GM13976 (cell line): ENCODE measurements around the gene TMEM217.

ENCODE experiments used
- DNase-seq: peaks from one replicate; pipeline ENCODE4 v3.0.0; 2012; ENCODE audit warnings: low spot score
- in situ Hi-C: fragments of 300-500 bp; cut with MboI; formaldehyde crosslinking; loops from one replicate; pipeline ENCODE4 v1.12.0; 2022; ENCODE audit warnings: low sequenced_read_pairs, mixed read lengths, inconsistent platforms; ENCODE audit not compliant: unreplicated experiment
- TF ChIP-seq, protein P1 (sequence below): IDR thresholded peaks from 2 replicates; pipeline ENCODE4 v1.5.1; 2012; ENCODE audit warnings: borderline replicate concordance, mild to moderate bottlenecking; ENCODE audit not compliant: insufficient read depth; ENCODE audit errors: extremely low read depth, missing control alignments, control extremely low read depth

Gene TMEM217

DNA sequence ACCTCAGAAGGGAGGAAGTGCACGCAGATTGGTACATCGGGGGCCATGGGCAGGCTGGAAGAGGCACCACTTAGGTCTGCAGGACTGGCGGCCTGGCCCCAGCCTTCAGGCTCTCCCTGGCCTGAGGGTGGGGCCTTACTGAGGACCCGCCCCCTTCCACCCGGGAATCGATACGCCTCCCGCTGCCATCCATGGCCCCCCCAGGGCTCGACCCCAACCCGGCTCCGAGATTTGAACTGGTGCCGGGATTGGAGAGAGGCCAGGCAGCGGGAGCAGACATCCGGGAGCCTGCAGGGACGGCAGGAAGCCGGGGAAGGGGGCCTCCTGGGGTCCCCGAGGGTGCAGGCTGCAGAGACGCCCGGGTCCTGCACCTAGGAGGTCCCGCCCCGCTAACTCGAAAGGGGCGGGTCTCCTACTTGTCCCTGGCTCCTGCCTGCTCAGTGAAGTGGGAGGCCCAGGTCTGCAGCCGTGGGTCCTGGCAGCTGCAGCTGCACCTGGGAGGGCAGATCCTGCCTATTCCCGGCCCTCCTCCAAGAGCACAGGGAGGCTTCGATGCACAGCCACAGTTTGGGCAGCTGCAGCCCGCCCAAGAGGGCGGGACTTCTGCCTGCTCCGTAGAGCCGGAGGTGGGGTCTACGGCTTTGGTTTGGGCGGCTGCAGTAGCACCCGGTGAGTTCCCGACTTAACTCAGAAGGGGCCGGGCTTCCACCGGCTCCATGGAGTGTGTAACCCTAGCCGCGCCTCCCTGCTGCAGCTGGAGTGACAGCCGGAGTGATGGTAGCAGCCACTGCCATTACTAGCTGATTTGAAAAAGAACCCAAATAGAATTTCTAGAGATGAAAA lies 35.6 kb downstream of the TMEM217 start:
- in situ Hi-C loops, result loop anchor here (25.0 kb wide), 1 partner anchor 460 kb away; no protein-coding TSS in a partner anchor
- TF ChIP-seq, protein P1, sequence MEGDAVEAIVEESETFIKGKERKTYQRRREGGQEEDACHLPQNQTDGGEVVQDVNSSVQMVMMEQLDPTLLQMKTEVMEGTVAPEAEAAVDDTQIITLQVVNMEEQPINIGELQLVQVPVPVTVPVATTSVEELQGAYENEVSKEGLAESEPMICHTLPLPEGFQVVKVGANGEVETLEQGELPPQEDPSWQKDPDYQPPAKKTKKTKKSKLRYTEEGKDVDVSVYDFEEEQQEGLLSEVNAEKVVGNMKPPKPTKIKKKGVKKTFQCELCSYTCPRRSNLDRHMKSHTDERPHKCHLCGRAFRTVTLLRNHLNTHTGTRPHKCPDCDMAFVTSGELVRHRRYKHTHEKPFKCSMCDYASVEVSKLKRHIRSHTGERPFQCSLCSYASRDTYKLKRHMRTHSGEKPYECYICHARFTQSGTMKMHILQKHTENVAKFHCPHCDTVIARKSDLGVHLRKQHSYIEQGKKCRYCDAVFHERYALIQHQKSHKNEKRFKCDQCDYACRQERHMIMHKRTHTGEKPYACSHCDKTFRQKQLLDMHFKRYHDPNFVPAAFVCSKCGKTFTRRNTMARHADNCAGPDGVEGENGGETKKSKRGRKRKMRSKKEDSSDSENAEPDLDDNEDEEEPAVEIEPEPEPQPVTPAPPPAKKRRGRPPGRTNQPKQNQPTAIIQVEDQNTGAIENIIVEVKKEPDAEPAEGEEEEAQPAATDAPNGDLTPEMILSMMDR, result no peak
- DNase-seq, result peak; percentile 91

DNA sequence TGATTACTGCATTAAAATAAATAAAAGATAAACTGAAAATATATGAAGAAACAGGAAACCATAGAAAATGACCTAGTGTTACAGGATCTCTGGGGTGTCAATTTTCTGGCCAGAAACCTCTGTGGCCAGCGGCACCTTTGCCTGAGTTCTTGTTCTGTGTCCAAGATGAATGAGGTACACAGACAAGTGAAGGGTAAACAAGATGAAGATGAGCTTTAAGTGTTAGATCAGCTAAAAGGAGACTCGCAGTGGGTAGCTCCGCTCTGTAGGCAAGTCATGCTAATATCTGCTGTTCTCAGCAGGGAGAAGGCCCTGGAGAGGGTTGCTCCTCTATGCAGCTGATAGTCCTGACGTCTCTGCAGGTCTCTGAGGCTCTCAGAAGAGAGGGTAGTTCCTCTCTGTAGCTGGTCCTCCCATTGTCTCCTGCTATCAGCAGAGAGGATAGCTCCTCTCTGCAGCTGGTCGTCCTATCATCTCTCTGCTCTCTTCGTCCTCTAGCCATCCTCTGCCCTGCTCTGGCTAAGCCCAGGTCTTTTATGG lies 36.3 kb downstream of the TMEM217 start:
- TF ChIP-seq, protein P1, result no peak
- no peak for DNase-seq
- in situ Hi-C loops, result loop anchor here (25.0 kb wide), 1 partner anchor 459 kb away; no protein-coding TSS in a partner anchor

DNA sequence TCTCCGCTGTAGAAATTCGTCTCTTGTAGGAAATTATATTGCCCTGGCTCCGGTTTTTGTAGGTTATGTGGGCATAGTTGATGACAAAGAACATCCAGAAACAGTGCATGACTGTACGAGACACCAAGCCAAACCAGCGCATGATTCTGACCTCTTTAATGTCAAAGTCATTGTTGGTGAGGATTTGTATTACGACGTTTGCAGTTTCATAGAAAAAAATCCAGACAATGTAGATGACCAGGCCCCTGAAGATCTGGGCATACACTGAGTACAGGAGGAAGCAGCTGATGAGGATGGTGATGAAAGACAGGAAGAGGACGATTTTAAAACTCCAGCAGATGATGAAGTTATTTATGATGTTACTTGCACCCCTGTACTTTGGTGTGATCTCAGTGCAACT lies 39.4 kb downstream of the TMEM217 start:
- in situ Hi-C loops, result loop anchor here (10.0 to 25.0 kb wide), 2 partner anchors 194 to 456 kb away; no protein-coding TSS in a partner anchor
- no peak for DNase-seq
- TF ChIP-seq, protein P1, result no peak

DNA sequence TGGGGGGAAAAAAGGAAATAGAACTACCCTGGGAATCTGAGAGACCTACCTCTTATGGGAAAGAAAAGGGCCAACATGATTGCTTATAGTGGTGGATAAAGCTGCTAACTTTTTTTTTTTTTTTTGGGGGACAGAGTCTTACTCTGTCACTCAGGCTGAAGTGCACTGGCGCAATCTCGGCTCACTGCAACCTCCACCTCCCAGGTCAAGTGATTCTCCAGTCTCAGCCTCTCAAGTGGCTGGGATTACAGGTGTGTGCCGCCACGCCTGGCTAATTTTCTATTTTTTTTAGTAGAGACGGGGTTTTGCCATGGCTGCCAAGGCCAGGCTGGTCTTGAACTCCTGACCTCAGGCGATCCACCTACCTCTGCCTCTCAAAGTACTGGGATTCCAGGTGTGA lies 39.9 kb downstream of the TMEM217 start:
- in situ Hi-C loops, result loop anchor here (10.0 to 25.0 kb wide), 2 partner anchors 193 to 456 kb away; no protein-coding TSS in a partner anchor
- TF ChIP-seq, protein P1, result no peak
- no peak for DNase-seq

DNA sequence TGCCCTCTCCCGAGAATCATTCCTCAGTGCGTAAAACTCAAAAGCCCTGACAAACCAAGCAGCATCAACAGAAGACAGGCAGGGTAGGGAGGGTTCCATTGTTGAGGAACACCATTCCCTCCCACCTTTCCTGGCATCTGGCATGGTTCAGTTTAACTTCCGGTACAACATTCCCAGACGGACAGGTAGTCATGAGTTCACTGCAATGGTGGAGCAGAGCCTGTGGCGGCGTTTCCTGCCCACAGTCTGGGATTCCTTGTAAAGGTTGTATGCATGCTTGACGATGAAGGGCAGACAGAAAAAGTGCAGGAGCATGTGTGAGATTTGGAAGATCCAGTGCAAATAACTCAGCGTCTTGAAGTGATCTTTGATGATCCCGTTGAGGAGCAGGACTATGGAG lies 45.7 kb downstream of the TMEM217 start:
- TF ChIP-seq, protein P1, result no peak
- DNase-seq, result no peak
- in situ Hi-C loops, result loop anchor here (10.0 to 25.0 kb wide), 2 partner anchors 187 to 450 kb away; no protein-coding TSS in a partner anchor

DNA sequence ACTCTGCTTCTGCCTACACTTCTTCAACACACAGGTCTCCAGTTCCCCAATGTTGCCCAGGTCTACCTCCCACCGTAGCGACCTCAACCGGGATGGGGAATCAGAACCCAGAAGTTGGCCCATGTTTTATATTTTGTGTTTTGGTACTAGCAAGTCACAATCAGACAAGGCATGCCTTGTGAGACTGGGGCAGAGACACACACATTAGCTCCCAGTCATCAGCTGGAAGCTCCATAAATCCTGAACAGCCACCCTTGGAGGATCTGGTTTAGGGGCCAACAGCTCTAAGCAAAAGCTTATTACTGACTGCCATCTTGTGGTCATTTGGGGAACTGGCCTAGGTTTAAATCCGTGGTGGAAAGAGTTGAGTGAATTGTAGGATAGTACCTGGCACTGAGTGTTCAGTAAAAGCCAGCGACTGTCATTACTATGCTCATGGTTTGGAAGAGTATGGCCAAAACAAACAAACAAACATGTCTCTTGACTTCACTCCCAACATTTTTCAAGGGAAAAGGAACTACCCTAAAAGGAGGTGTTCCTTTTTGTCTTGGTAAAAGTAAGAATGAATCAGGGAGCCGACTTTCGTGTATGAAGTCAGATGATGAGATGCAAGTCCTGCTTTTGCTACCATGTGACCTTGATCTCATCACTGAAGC lies 47.5 kb downstream of the TMEM217 start:
- TF ChIP-seq, protein P1, result peak; percentile 84
- peak; percentile 73 for DNase-seq
- in situ Hi-C loops, result loop anchor here (10.0 to 25.0 kb wide), 2 partner anchors 186 to 448 kb away; no protein-coding TSS in a partner anchor
